T-cell (primary cell): ENCODE data around the gene DIABLO. TPM values are rescaled to one million over a fixed set of nuclear protein-coding genes. Genes with fewer than 3 reads are reported as not detected.

Experiments
- ATAC-seq, 4 experiments: fragments of 200-7000 bp in 3 of 4; fragments of 150-1000 bp in 1 of 4; cut with Tn5 transposase; replicated peaks in 1 of 4; 1 replicate in 3 of 4; 2 replicates in 1 of 4; pipeline ENCODE4 v1.10.0; 2021; ENCODE audit warnings: moderate library complexity in 3 of 4, mild to moderate bottlenecking in 2 of 4, moderate number of reproducible peaks in 1 of 4
- CTCF ChIA-PET, 2 donors: fragments of 300-600 bp; sonication (Branson Sonifier 250); formaldehyde crosslinking; loops; one replicate each; lab custom pipeline; 2022; ENCODE audit warnings: antibody characterized with exemption in 2 of 2; lab: Charles Lee
- POLR2A ChIA-PET, 2 donors: fragments of 300-600 bp; sonication (Branson Sonifier 250); formaldehyde crosslinking; loops; one replicate each; lab custom pipeline; 2022; ENCODE audit warnings: antibody characterized with exemption in 2 of 2; lab: Charles Lee
- DNase-seq, 35 experiments: peaks; one replicate each; pipeline versions ENCODE4 v3.0.0 to v3.0.0-alpha.2; 2013 to 2023
- H3K27ac ChIP-seq: one replicate; pipeline ENCODE4 v1.5.1; 2013; ENCODE audit warnings: low read length
- H3K27me3 ChIP-seq, 2 experiments: replicated peaks in 1 of 2; 1 replicate in 1 of 2; 2 replicates in 1 of 2; pipeline versions ENCODE4 v1.6.1 to v1.7.0; 2013; ENCODE audit warnings: low read length in 1 of 2, mixed read lengths in 1 of 2; ENCODE audit not compliant: control insufficient read depth in 2 of 2, insufficient read depth in 2 of 2; ENCODE audit errors: extremely low read depth in 1 of 2
- H3K36me3 ChIP-seq, 2 donors: 1 replicate in 1 of 2; 2 replicates in 1 of 2; pipeline versions ENCODE4 v1.6.1 to v1.7.0; 2013; ENCODE audit warnings: low read length in 1 of 2; ENCODE audit not compliant: control insufficient read depth in 2 of 2, insufficient read depth in 1 of 2; ENCODE audit errors: extremely low read depth in 1 of 2
- H3K4me1 ChIP-seq, 2 experiments: 1 replicate in 1 of 2; 2 replicates in 1 of 2; pipeline versions ENCODE4 v1.6.1 to v1.7.0; 2013; ENCODE audit warnings: low read length in 2 of 2, mixed read lengths in 1 of 2; ENCODE audit not compliant: insufficient read depth in 2 of 2, control insufficient read depth in 1 of 2; ENCODE audit errors: extremely low read depth in 1 of 2
- H3K4me3 ChIP-seq, 2 donors: 1 replicate in 1 of 2; 2 replicates in 1 of 2; pipeline versions ENCODE4 v1.5.1 to v1.7.0; 2013; ENCODE audit warnings: mild to moderate bottlenecking in 2 of 2, low read length in 1 of 2, moderate library complexity in 1 of 2; ENCODE audit not compliant: control insufficient read depth in 1 of 2; ENCODE audit errors: extremely low read depth in 1 of 2
- H3K9me3 ChIP-seq: 2 replicates; pipeline ENCODE4 v1.7.0; 2013
- H3K27ac Mint-ChIP-seq, 2 donors: one replicate each; pipeline ENCODE4 v1.8.0; 2020 to 2021; ENCODE audit warnings: mild to moderate bottlenecking in 2 of 2, mixed read lengths in 2 of 2
- H3K27me3 Mint-ChIP-seq, 2 donors: one replicate each; pipeline ENCODE4 v1.8.0; 2021 to 2022; ENCODE audit warnings: mixed read lengths in 2 of 2
- H3K36me3 Mint-ChIP-seq: one replicate; pipeline ENCODE4 v1.8.0; 2021; ENCODE audit warnings: mixed read lengths
- H3K4me1 Mint-ChIP-seq, 3 donors: one replicate each; pipeline ENCODE4 v1.8.0; 2020 to 2022; ENCODE audit warnings: mixed read lengths in 3 of 3, mild to moderate bottlenecking in 1 of 3
- H3K4me3 Mint-ChIP-seq, 3 donors: one replicate each; pipeline ENCODE4 v1.8.0; 2020 to 2022; ENCODE audit warnings: mild to moderate bottlenecking in 3 of 3, mixed read lengths in 3 of 3, moderate library complexity in 3 of 3
- H3K9me3 Mint-ChIP-seq, 3 donors: one replicate each; pipeline ENCODE4 v1.8.0; 2020 to 2022; ENCODE audit warnings: mixed read lengths in 3 of 3
- WGBS: methylation state at CpG from one replicate; pipeline ENCODE4 v1.1.5; 2013; ENCODE audit warnings: missing lambda C conversion rate; ENCODE audit not compliant: insufficient coverage; 5-methylcytosine and 5-hydroxymethylcytosine counted together
- total RNA-seq, 35 experiments: library from RNA in 6 of 35; stranded (reverse) in 6 of 35; fragments of 120-200 nt in 1 of 35; gene quantifications; one replicate each; pipeline versions ENCODE4 v1.2.1 to v1.2.4 and lab custom pipeline; 2013 to 2026

The DIABLO gene
- total RNA-seq, 5 donors from 2014 or later (not counting 1 experiment from before 2014, with no cell fraction given): 39.8 to 85.1 (median 41.3) TPM

DNA sequence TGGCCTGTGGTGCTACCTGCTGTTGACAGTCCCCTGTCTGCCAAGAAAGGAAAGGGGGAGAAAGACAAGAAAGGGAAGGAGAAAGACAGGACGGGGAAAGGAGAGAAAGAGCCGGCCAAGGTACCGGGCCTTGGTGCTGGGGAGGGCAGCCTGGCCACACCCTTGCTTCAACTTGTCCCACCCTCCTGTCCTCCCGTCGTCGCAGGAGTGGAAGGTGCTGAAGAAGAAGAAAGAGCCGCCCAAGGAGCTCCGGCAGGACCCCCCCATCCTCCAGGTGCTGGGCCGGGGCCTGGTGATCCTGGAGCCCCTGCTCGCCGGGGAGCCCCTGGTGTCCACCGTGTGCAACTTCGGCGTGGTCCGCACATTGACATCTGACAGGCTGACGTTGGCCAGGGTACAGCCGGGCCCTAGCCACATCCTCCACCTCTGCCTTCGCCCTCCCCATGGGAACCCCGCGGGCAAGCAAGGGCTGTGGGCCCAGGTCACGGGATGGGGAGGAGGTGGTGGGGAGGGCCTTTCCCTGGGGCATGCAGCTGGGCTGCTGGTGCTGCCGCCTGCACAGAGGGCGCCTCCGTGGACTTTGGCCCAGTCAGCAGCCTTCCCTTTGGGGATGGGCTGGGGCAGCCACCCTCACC, 25.2 kb downstream of the DIABLO start:
- Histone ChIP-seq H3K4me1 (peaks cover 7 to 16% of the 10 kb centered on the region in 2 experiments), H3K4me3 (no peak overlapping the region), H3K27me3 (peaks cover 2 to 48% of the 10 kb centered on the region in 2 experiments), H3K27ac (no peak overlapping the region), H3K36me3 (no peaks in the 10 kb centered on the region), H3K9me3 (no peaks in the 10 kb centered on the region)
- Mint-ChIP-seq H3K4me3 (no peak overlapping the region), H3K36me3 (no peaks in the 10 kb centered on the region), H3K27me3 (peaks cover 8 to 21% of the 10 kb centered on the region in 2 donors), H3K9me3 (peaks cover 0 to 4% (median 1%) of the 10 kb centered on the region in 3 donors), H3K27ac (no peak overlapping the region), H3K4me1 (peaks cover 10 to 17% (median 15%) of the 10 kb centered on the region in 3 donors)
- ChIA-PET POLR2A (no interaction called here), CTCF (interaction anchor here in 1 of 2 donors (0.7 kb wide), 1 partner anchor 15 kb away, joined by 3 read pairs; no protein-coding TSS in a partner anchor)
- no peak for ATAC-seq
- 70% methylated on average over 7 of the region's 24 CpGs for WGBS
- no peak for DNase-seq

DNA sequence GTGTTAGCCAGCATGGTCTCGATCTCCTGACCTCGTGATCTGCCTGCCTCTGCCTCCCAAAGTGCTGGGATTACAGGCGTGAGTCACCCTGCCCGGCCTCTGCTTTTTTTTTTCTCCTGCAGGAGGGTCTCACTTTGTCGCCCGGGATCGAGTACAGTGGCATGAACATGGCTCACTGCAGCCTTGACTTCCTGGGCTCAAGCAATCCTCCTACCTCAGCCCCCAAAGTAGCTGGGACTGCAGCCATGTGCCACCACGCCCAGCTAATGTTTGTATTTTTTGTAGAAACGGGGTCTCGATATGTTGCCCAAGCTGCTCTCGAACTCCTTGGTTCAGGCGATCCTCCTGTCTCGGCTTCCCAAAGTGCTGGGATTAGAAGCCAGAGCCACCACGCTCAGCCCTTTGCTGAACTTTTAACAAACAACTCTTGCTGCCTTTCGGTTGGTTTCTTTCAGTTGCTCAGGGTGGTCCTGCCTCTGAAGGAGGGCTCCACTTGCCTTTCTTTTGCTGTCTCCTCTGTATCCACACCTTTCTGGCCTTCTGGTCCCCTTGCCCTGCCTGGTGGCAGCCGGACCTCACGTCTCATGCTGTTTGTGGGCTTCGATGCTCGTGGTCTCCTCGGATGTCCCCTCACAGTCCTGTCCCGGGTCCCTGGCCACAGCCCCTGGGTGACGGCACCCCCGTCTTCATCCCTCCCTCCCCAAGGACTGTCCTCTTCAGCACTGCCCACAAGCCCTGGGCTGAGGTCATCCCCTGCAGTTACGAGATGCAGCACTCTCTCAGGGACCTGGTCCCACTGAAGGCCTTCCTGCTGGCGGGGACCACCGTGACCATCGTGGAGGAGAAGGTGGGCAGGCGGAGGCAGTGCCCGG, 26.1 kb downstream of the DIABLO start:
- no peak overlapping the region for H3K4me3 Mint-ChIP-seq
- WGBS: 92% methylated on average over 23 of the region's 29 CpGs
- H3K4me1 ChIP-seq: peaks cover 5 to 16% of the 10 kb centered on the region in 2 experiments
- H3K27ac ChIP-seq: no peak overlapping the region
- ATAC-seq (no peak), DNase-seq (no peak)
- H3K9me3 Mint-ChIP-seq: peaks cover 0 to 10% (median 4%) of the 10 kb centered on the region in 3 donors
- H3K4me1 Mint-ChIP-seq: peaks cover 3 to 12% (median 11%) of the 10 kb centered on the region in 3 donors
- H3K36me3 ChIP-seq: no peaks in the 10 kb centered on the region
- H3K27me3 ChIP-seq: peaks cover 2 to 45% of the 10 kb centered on the region in 2 experiments
- H3K9me3 ChIP-seq: no peaks in the 10 kb centered on the region
- ChIA-PET CTCF (no interaction called here), POLR2A (no interaction called here)
- peaks cover 8 to 19% of the 10 kb centered on the region in 2 donors for H3K27me3 Mint-ChIP-seq
- H3K36me3 Mint-ChIP-seq: no peaks in the 10 kb centered on the region
- H3K27ac Mint-ChIP-seq: no peak overlapping the region
- no peak overlapping the region for H3K4me3 ChIP-seq

DNA sequence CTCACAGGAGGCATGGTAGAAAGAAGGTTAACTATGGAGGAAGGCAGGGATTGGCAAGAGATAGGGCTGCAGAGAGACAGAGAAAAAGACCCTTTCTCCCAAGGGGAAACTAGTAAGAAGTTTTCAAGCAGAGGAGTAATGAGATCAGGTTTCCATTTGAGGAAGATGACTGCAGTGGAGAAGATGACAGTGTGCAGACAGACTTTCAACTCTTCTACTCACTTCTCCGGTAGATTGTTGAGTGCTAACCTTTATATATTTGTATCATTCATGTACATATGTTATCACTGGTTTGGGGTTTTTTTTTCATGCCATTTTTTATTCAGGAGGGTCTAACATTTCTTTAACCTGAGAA, 28.3 kb downstream of the DIABLO start:
- no peaks in the 10 kb centered on the region for H3K9me3 ChIP-seq
- no peak overlapping the region for H3K27ac Mint-ChIP-seq
- H3K4me1 ChIP-seq: peaks cover under 1 to 1% of the 10 kb centered on the region in 2 experiments
- peaks cover 0 to 3% (median 3%) of the 10 kb centered on the region in 3 donors for H3K4me1 Mint-ChIP-seq
- DNase-seq (no peak), ATAC-seq (no peak)
- no peaks in the 10 kb centered on the region for H3K36me3 ChIP-seq
- peaks cover 0 to 12% (median 4%) of the 10 kb centered on the region in 3 donors for H3K9me3 Mint-ChIP-seq
- POLR2A ChIA-PET: no interaction called here
- no peaks in the 10 kb centered on the region for H3K36me3 Mint-ChIP-seq
- H3K27ac ChIP-seq: no peak overlapping the region
- H3K27me3 ChIP-seq: peaks cover 0 to 42% of the 10 kb centered on the region in 2 experiments
- H3K4me3 Mint-ChIP-seq: no peak overlapping the region
- no peak overlapping the region for H3K4me3 ChIP-seq
- CTCF ChIA-PET: no interaction called here
- WGBS: no CpG with 5 or more reads among the region's 1 CpG
- peaks cover 8 to 19% of the 10 kb centered on the region in 2 donors for H3K27me3 Mint-ChIP-seq

DNA sequence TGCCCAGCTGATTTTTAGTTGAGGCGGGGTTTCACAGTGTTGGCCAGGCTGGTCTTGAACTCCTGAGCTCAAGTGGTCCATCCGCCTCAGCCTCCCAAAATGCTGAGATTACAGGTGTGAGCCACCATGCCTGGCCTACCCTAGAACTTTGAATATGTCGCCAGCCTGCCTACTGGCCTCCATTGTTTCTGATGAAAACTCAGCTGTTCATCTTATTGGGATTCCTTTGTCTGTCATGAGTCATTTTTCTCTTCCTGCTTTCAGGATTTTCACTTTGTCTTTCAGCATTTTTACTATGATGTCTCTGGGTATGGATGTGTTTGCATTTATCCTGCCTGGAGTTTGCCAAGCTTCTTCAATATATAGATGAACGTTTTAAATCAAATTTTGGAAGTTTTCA, 30.4 kb downstream of the DIABLO start:
- H3K4me3 Mint-ChIP-seq: no peak overlapping the region
- Histone ChIP-seq H3K4me3 (no peak overlapping the region), H3K27me3 (peaks cover 0 to 36% of the 10 kb centered on the region in 2 experiments), H3K9me3 (no peaks in the 10 kb centered on the region), H3K4me1 (peaks cover 0 to 6% of the 10 kb centered on the region in 2 experiments), H3K27ac (no peak overlapping the region), H3K36me3 (no peaks in the 10 kb centered on the region)
- DNase-seq: no peak
- no peaks in the 10 kb centered on the region for H3K36me3 Mint-ChIP-seq
- peaks cover 8 to 23% of the 10 kb centered on the region in 2 donors for H3K27me3 Mint-ChIP-seq
- ChIA-PET POLR2A (interaction anchor here in 1 of 2 donors (0.5 kb wide), 1 partner anchor 146 kb away, joined by 11 read pairs; no protein-coding TSS in a partner anchor), CTCF (interaction anchor here in 1 of 2 donors (0.6 kb wide), 1 partner anchor 92 kb away, joined by 4 read pairs; no protein-coding TSS in a partner anchor)
- peaks cover 0 to 12% (median 4%) of the 10 kb centered on the region in 3 donors for H3K9me3 Mint-ChIP-seq
- 96% methylated on average over 3 of the region's 4 CpGs for WGBS
- ATAC-seq: no peak
- H3K4me1 Mint-ChIP-seq: no peaks in the 10 kb centered on the region
- no peak overlapping the region for H3K27ac Mint-ChIP-seq

DNA sequence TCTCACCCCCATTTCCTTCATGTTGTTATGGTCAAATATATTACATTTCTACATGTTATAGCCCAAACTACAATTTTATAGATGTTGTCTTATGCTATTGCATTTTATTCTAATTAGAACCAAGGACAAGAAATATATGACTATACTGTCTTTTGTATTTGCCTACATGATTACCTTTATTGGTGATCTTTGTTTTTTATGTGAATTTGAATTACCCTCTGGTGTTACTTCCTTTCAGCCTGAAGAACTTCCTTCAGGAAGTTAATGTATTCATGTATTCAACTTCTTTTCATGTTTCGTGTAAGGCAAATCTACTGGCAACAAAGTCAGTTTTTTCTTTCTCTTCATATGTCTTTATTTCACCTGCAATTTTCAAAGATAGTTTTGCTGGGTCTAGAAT, 31.0 kb downstream of the DIABLO start:
- peaks cover 0 to 34% of the 10 kb centered on the region in 2 experiments for H3K27me3 ChIP-seq
- DNase-seq (no peak), ATAC-seq (no peak)
- WGBS: no CpG with 5 or more reads among the region's 1 CpG
- no peak overlapping the region for H3K27ac ChIP-seq
- Mint-ChIP-seq H3K27me3 (peaks cover 3 to 21% of the 10 kb centered on the region in 2 donors), H3K4me1 (no peaks in the 10 kb centered on the region), H3K36me3 (no peaks in the 10 kb centered on the region), H3K4me3 (no peak overlapping the region), H3K27ac (no peak overlapping the region), H3K9me3 (peaks cover 0 to 12% (median 4%) of the 10 kb centered on the region in 3 donors)
- H3K4me1 ChIP-seq: peaks cover 0 to 6% of the 10 kb centered on the region in 2 experiments
- ChIA-PET POLR2A (interaction anchor here in 1 of 2 donors (0.5 kb wide), 2 partner anchors 321 to 430 kb away, joined by 4 to 5 read pairs; no protein-coding TSS in a partner anchor), CTCF (interaction anchor here in 1 of 2 donors (1.0 kb wide), 1 partner anchor 64 kb away, joined by 3 read pairs; no protein-coding TSS in a partner anchor)
- no peak overlapping the region for H3K4me3 ChIP-seq
- no peaks in the 10 kb centered on the region for H3K9me3 ChIP-seq
- H3K36me3 ChIP-seq: no peaks in the 10 kb centered on the region

DNA sequence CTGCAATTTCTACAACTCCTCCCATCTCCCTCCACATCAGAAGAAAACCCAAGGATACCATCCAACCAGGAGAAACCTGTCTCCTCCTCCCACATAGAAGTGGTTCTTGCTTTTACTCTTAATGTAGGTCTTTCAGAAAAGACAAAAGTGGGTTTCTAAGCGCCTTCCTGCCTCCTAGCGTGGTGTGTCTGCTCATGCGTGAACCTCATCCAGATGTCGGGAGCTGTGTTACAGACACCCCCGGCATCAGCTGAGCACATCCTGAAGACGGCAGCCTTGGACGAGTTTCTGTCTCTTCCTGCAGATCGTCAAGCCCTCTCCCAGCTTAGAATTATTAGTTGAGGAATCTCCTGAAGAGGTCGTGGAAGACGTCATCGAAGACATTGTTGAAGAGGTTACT, 33.4 kb downstream of the DIABLO start:
- ChIA-PET POLR2A (no interaction called here), CTCF (interaction anchor here (0.5 to 0.6 kb wide), 2 partner anchors 48 to 714 kb away, joined by 3 to 4 read pairs; no protein-coding TSS in a partner anchor)
- Mint-ChIP-seq H3K9me3 (peaks cover 0 to 12% (median 4%) of the 10 kb centered on the region in 3 donors), H3K27me3 (peaks cover 0 to 9% of the 10 kb centered on the region in 2 donors), H3K4me1 (no peaks in the 10 kb centered on the region), H3K36me3 (no peaks in the 10 kb centered on the region), H3K4me3 (no peak overlapping the region), H3K27ac (no peak overlapping the region)
- Histone ChIP-seq H3K27ac (no peak overlapping the region), H3K4me3 (no peak overlapping the region), H3K27me3 (peaks cover 0 to 22% of the 10 kb centered on the region in 2 experiments), H3K4me1 (peaks cover 0 to 6% of the 10 kb centered on the region in 2 experiments), H3K9me3 (no peaks in the 10 kb centered on the region), H3K36me3 (no peaks in the 10 kb centered on the region)
- DNase-seq (no peak), ATAC-seq (no peak)
- 93% methylated on average over 11 of the region's 11 CpGs for WGBS
